Small intestine (tissue), 7 donors: ENCODE measurements around the gene UBASH3A. TPM values are rescaled to one million over a fixed set of nuclear protein-coding genes. Genes with fewer than 3 reads are reported as not detected.
A peak's percentile ranks its signal among the peaks of the same experiment; 100 is the strongest.

ENCODE experiments used
- DNase-seq, 2 donors: peaks; one replicate each; pipeline versions ENCODE4 v3.0.0 to v3.0.0-alpha.2; 2013
- FAIRE-seq: peaks from 2 replicates; lab custom pipeline; 2012; peaks lifted over from hg19 to GRCh38; lab: Jason Lieb, UNC
- H3K27ac ChIP-seq, 3 donors: one replicate each; pipeline ENCODE4 v1.5.1; 2013; ENCODE audit warnings: low read length in 2 of 3, mild to moderate bottlenecking in 2 of 3, control low read depth in 1 of 3, inconsistent platforms in 1 of 3, low read depth in 1 of 3, moderate library complexity in 1 of 3
- H3K27me3 ChIP-seq, 3 donors: one replicate each; pipeline ENCODE4 v1.6.1; 2013; ENCODE audit warnings: low read length in 3 of 3, inconsistent platforms in 1 of 3; ENCODE audit not compliant: control insufficient read depth in 3 of 3, insufficient read depth in 3 of 3
- H3K36me3 ChIP-seq, 3 donors: one replicate each; pipeline ENCODE4 v1.6.1; 2013; ENCODE audit warnings: low read length in 3 of 3, inconsistent platforms in 1 of 3, low read depth in 1 of 3, mild to moderate bottlenecking in 1 of 3, moderate library complexity in 1 of 3; ENCODE audit not compliant: control insufficient read depth in 3 of 3, insufficient read depth in 2 of 3
- H3K4me1 ChIP-seq, 3 donors: one replicate each; pipeline ENCODE4 v1.6.1; 2013; ENCODE audit warnings: low read length in 2 of 3, inconsistent platforms in 1 of 3, low read depth in 1 of 3, mild to moderate bottlenecking in 1 of 3, moderate library complexity in 1 of 3; ENCODE audit not compliant: control insufficient read depth in 3 of 3, insufficient read depth in 2 of 3
- H3K4me3 ChIP-seq, 3 donors: one replicate each; pipeline ENCODE4 v1.5.1; 2013; ENCODE audit warnings: low read length in 3 of 3, control low read depth in 1 of 3, inconsistent platforms in 1 of 3, low read depth in 1 of 3, mild to moderate bottlenecking in 1 of 3, moderate library complexity in 1 of 3
- H3K9me3 ChIP-seq, 2 donors: one replicate each; pipeline ENCODE4 v1.6.1; 2013; ENCODE audit warnings: low read depth in 1 of 2, low read length in 1 of 2; ENCODE audit not compliant: control insufficient read depth in 2 of 2, insufficient read depth in 1 of 2
- WGBS, 3 donors: extraction: QIAGEN DNeasy Blood & Tissue Kit; methylation state at CpG; one replicate each; pipeline ENCODE4 v1.1.7; 2013; 5-methylcytosine and 5-hydroxymethylcytosine counted together
- polyA plus RNA-seq, 4 donors: library from polyadenylated mRNA; stranded (reverse) in 3 of 4; unstranded in 1 of 4; fragments of 200-250 nt in 3 of 4; fragments of 120-200 nt in 1 of 4; gene quantifications; one replicate each; pipeline versions ENCODE4 v1.2.1 to v1.2.3, GENCODE V29; 2013
- donor health status: healthy with polysubstance abuse.
- donor health status: control.
- donor health status: control.
- donor health status: Bipolar disorder and iron deficiency.
- donor health status: healthy.

Gene UBASH3A
- polyA plus RNA-seq, 4 donors: 0.42 to 2.4 (median 0.76) TPM

DNA sequence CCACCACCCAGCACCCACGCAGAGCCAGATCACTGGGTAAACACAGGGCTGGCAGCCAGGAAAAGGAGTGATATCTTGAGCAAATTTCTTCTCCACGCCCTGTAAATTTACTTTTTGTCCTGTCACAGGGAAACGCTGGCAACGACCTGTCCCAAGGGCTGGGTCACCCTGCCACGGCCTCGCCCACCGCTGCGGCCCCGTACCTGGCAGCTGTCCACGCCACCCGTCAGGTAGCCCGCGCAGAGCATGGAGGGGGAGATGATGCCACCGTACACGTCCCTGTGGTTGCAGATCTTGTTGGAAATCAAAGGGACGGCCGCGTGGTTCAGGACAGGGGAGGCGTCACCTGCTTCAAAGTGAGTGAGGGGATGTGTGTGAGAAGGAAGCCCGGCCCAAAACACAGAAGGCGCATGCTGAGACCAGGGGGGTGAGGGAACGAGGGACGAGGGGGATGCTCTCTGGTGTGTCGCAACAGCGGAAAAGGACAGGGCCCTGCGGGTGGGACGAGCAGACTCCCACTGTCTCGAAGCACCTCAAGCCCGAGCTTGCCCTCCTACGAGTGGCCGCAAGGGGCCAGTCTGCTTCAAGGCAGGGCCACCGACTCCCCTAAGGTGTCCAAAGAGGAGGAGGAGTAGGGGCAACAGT lies 27.2 kb upstream of the UBASH3A start:
- Histone ChIP-seq H3K4me3 (no peak overlapping the region), H3K9me3 (peaks cover 0 to 4% of the 10 kb centered on the region in 2 donors), H3K27me3 (no peaks in the 10 kb centered on the region), H3K4me1 (peaks cover 0 to 17% (median 0%) of the 10 kb centered on the region in 3 donors), H3K27ac (no peak overlapping the region), H3K36me3 (peaks cover 0 to 21% (median 0%) of the 10 kb centered on the region in 3 donors)
- DNase-seq: peak in 1 of 2 donors; percentile 38
- FAIRE-seq: no peak
- 50 to 69% (median 53%) methylated on average over 32 of the region's 32 CpGs for WGBS, 3 donors

DNA sequence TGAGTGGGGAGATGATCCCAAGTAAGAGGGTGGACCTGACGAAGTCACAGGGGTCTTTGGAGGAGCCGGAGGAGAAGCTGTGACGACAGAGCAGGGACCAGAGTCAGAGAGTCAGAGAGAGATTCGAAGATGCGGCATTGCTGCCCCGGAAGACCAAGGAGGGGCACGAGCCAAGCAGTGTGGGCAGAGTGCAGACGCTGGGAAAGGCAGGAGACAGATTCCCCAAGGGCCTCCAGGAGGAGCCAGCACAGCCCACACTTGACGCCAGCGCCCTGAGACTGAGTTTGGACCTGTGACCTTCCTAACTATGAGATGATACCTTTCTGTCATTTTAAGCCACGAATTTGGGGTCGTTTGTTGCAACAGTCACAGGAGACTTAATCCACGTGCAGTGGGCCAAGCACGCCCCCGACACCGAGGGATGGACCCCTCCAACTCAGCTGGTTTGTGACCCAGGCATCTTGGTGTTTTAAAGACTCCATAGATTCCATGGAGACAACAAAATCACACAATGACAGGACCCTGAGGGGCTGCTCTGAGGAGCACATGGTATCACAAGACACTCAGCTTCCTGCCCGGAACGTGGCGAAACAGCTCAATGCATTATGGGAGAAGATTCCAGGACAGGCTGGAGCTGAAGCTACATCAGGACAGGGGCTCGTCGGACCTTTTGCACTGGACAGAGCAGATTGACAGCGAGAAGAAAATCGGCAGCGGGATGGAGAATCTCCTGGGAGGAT lies 26.3 kb upstream of the UBASH3A start:
- Histone ChIP-seq H3K27me3 (no peaks in the 10 kb centered on the region), H3K27ac (no peak overlapping the region), H3K9me3 (peaks cover 0 to 12% of the 10 kb centered on the region in 2 donors), H3K4me1 (peaks cover 0 to 17% (median 0%) of the 10 kb centered on the region in 3 donors), H3K4me3 (no peak overlapping the region), H3K36me3 (peaks cover 0 to 16% (median 0%) of the 10 kb centered on the region in 3 donors)
- DNase-seq (no peak), FAIRE-seq (no peak)
- WGBS, 3 donors: 85% methylated on average over 24 of the region's 24 CpGs

DNA sequence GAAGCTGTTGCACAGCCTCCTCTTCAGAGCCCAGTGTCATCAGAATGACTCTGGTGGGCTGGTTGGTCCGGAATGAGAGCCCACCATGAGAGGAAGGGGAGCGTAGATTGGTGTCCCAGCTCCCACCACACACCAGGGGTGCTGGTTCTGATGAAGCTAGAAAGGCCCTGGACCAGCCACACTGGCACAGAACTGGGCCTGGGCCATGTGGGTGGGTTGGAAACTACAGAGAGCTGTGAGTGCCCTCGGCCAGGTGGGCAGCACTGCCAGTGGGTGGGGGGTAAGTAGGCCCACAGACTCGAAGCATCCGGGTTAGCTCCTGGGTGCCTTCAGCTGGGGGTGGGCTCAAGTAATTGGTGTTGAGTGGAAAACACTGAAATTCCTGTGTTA lies 25.8 kb upstream of the UBASH3A start:
- WGBS, 3 donors: 84 to 93% (median 87%) methylated on average over 5 of the region's 5 CpGs
- Histone ChIP-seq H3K36me3 (peaks cover 0 to 16% (median 0%) of the 10 kb centered on the region in 3 donors), H3K4me3 (no peak overlapping the region), H3K27me3 (no peaks in the 10 kb centered on the region), H3K4me1 (peaks cover 0 to 17% (median 0%) of the 10 kb centered on the region in 3 donors), H3K9me3 (peaks cover 0 to 17% of the 10 kb centered on the region in 2 donors), H3K27ac (no peak overlapping the region)
- DNase-seq (no peak), FAIRE-seq (no peak)

GRCh38 chr21:42378418-42378817 lies 25.3 kb upstream of the UBASH3A start:
- no peak for FAIRE-seq
- no peak for DNase-seq
- no peak overlapping the region for H3K4me3 ChIP-seq
- peaks cover 0 to 17% of the 10 kb centered on the region in 2 donors for H3K9me3 ChIP-seq
- H3K27me3 ChIP-seq: no peaks in the 10 kb centered on the region
- no peak overlapping the region for H3K27ac ChIP-seq
- peaks cover 0 to 17% (median 0%) of the 10 kb centered on the region in 3 donors for H3K36me3 ChIP-seq
- 79 to 89% (median 87%) methylated on average over 8 of the region's 8 CpGs for WGBS, 3 donors
- peaks cover 0 to 21% (median 0%) of the 10 kb centered on the region in 3 donors for H3K4me1 ChIP-seq

- Histone ChIP-seq H3K4me3 (no peak overlapping the region), H3K27me3 (no peaks in the 10 kb centered on the region), H3K36me3 (peaks cover 0 to 18% (median 0%) of the 10 kb centered on the region in 3 donors), H3K4me1 (peaks cover 0 to 33% (median 0%) of the 10 kb centered on the region in 3 donors), H3K9me3 (peaks cover 0 to 17% of the 10 kb centered on the region in 2 donors), H3K27ac (no peak overlapping the region)
- 84 to 89% (median 85%) methylated on average over 17 of the region's 17 CpGs for WGBS, 3 donors
- DNase-seq (no peak), FAIRE-seq (no peak)
These were observed 24.1 kb upstream of the UBASH3A start for GRCh38 chr21:42379426-42380215.

DNA sequence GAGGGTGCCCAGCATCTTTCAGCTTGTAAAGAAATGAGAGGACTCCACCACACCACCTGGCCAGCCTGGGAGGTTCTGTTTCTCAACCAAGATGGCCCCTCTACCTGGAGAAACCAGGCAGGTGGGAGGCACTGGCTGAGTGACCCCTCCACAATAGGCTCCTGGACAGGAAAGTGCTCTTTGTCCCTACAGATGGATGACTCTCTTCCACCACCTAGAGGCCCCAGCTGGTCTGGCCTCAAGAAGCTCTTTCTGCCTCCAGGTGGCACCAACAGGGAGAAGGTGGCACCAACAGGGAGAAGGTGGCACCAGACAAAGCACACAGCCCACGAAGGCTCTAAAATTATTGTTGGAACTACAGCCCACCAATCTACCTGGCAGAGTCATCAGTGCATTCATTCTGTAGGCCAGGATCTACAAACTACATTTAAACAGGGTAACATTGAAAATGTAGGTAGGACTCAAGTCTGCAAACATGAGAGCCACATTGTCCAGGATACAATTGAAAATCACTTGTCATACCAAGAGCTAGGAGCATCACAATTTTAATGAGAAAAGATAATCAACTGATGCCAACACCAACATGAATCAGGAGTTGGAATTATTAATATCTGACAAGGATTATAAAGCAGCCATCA lies 22.2 kb upstream of the UBASH3A start:
- WGBS, 3 donors: 18 to 63% (median 39%) methylated on average over 1 of the region's 1 CpG
- H3K4me3 ChIP-seq: no peak overlapping the region
- FAIRE-seq (no peak), DNase-seq (peak; percentile 75 to 90)
- H3K27me3 ChIP-seq: no peaks in the 10 kb centered on the region
- H3K4me1 ChIP-seq: peaks cover 0 to 35% (median 8%) of the 10 kb centered on the region in 3 donors
- peaks cover 0 to 17% of the 10 kb centered on the region in 2 donors for H3K9me3 ChIP-seq
- H3K27ac ChIP-seq: no peak overlapping the region
- peaks cover 0 to 18% (median 0%) of the 10 kb centered on the region in 3 donors for H3K36me3 ChIP-seq

DNA sequence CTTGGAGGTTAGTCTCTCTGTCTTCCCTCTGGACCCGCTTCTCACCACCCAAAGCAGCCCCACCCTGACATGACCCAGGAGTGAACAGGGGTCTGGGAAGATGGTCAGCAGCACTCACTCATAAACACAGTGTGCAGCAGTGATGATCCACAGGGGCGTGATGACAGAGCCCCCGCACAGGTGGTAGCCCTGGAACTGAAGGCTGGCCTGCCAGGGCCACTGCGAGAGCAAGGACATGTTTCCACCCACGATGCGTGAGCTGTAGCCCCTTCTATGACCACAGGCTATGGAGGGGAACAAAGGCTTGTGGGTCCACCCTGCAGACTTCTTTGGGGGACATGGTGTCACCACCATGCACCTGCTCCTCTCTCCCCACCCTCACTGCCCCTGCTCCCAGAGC lies 20.8 kb upstream of the UBASH3A start:
- H3K9me3 ChIP-seq: peaks cover 0 to 17% of the 10 kb centered on the region in 2 donors
- no peak overlapping the region for H3K4me3 ChIP-seq
- FAIRE-seq (no peak), DNase-seq (no peak)
- H3K4me1 ChIP-seq: peaks cover 0 to 49% (median 8%) of the 10 kb centered on the region in 3 donors
- 94 to 99% (median 94%) methylated on average over 6 of the region's 6 CpGs for WGBS, 3 donors
- peaks cover 0 to 15% (median 0%) of the 10 kb centered on the region in 3 donors for H3K36me3 ChIP-seq
- H3K27me3 ChIP-seq: no peaks in the 10 kb centered on the region
- no peak overlapping the region for H3K27ac ChIP-seq
